ENCODE results near the gene BAZ1A. TPM values are rescaled to one million over a fixed set of nuclear protein-coding genes. Genes with fewer than 3 reads are reported as not detected.

The BAZ1A gene
- total and polyA plus RNA-seq, 2 of the 8 experiments (the other 6 are each of a cell fraction or from before 2014, with no cell fraction given): 8.0 to 23.1 TPM

GRCh38 chr14:34754687-34755086, 120.5 kb downstream of the BAZ1A start:
- H3K27me3 ChIP-seq (replicated peaks in 1 of 4; ENCODE audit: control insufficient read depth in 3 of 4, extremely low read depth in 1 of 4, insufficient read depth in 3 of 4, low read length in 3 of 4): no peaks in the 10 kb centered on the region
- no peak overlapping the region for H2BK20ac ChIP-seq (ENCODE audit: low read length)
- no peak overlapping the region for H4K91ac ChIP-seq (replicated peaks; ENCODE audit: insufficient read length, low read length)
- H4K8ac ChIP-seq (ENCODE audit: extremely low read depth, insufficient read depth, low read length): no peak overlapping the region
- H3K14ac ChIP-seq (ENCODE audit: insufficient read length): no peak overlapping the region
- POLR2A ChIA-PET (ENCODE audit: partially characterized antibody): no interaction called here
- no peak overlapping the region for H2BK15ac ChIP-seq (ENCODE audit: low read length)
- no peak overlapping the region for H2AK5ac ChIP-seq (ENCODE audit: low read depth, low read length)
- CTCF ChIA-PET (ENCODE audit: partially characterized antibody): no interaction called here
- H3K23me2 ChIP-seq (ENCODE audit: low read depth, low read length): no peaks in the 10 kb centered on the region
- H2AFZ ChIP-seq (ENCODE audit: low read length): no peak overlapping the region
- no peak overlapping the region for H2BK120ac ChIP-seq (replicated peaks; ENCODE audit: low read depth, low read length)
- no peak overlapping the region for H2BK5ac ChIP-seq (ENCODE audit: low read depth, low read length)
- H3K27ac ChIP-seq (ENCODE audit: low read depth, low read length): no peak overlapping the region
- H2BK12ac ChIP-seq (ENCODE audit: low read depth, low read length): no peak overlapping the region
- H3K18ac ChIP-seq (ENCODE audit: extremely low read depth, low read length): no peak overlapping the region
- H3K9ac ChIP-seq (replicated peaks in 1 of 4; ENCODE audit: extremely low read depth in 1 of 4, low read depth in 3 of 4, low read length in 3 of 4): no peak overlapping the region
- no peak for DNase-seq (ENCODE audit: low read depth in 1 of 2, low spot score in 2 of 2)
- no peaks in the 10 kb centered on the region for H3K79me1 ChIP-seq (ENCODE audit: low read depth, low read length)
- no peak overlapping the region for H3K56ac ChIP-seq (replicated peaks; ENCODE audit: insufficient read length, low read depth, low read length)
- no peak overlapping the region for H3K4me2 ChIP-seq (ENCODE audit: insufficient read depth in 1 of 2, low read depth in 2 of 2, low read length in 2 of 2)
- WGBS, 2 experiments (ENCODE audit: extremely low coverage in 1 of 2, insufficient coverage in 1 of 2, insufficient read length in 1 of 2, insufficient replicate concordance in 2 of 2, low coverage in 1 of 2, low lambda C conversion rate in 2 of 2, missing lambda C conversion rate in 1 of 2): 83% methylated on average over 1 of the region's 1 CpG; no CpG with 5 or more reads in 1 of the 2 experiments
- TF ChIP-seq TAF7 (optimal IDR thresholded peaks at IDR 0.05; ENCODE audit: borderline replicate concordance, low read depth, low read length) (no peak), ZNF274 (IDR thresholded peaks at IDR 0.05; ENCODE audit: borderline replicate concordance, extremely low read depth, low read length) (no peak), RBBP5 (IDR thresholded peaks at IDR 0.05; ENCODE audit: borderline replicate concordance, low read depth, low read length) (no peak), SAP30 (IDR thresholded peaks at IDR 0.05; ENCODE audit: insufficient read depth, insufficient replicate concordance, low read length) (no peak), EGR1 (IDR thresholded peaks at IDR 0.05; ENCODE audit: borderline replicate concordance, low read depth, low read length) (no peak), BRCA1 (IDR thresholded peaks at IDR 0.05; ENCODE audit: low read depth, low read length) (no peak)
- TF ChIP-seq, protein P1, sequence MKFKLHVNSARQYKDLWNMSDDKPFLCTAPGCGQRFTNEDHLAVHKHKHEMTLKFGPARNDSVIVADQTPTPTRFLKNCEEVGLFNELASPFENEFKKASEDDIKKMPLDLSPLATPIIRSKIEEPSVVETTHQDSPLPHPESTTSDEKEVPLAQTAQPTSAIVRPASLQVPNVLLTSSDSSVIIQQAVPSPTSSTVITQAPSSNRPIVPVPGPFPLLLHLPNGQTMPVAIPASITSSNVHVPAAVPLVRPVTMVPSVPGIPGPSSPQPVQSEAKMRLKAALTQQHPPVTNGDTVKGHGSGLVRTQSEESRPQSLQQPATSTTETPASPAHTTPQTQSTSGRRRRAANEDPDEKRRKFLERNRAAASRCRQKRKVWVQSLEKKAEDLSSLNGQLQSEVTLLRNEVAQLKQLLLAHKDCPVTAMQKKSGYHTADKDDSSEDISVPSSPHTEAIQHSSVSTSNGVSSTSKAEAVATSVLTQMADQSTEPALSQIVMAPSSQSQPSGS (IDR thresholded peaks at IDR 0.05; ENCODE audit: low read length): no peak
- no peak overlapping the region for H4K5ac ChIP-seq (ENCODE audit: insufficient read length, low read depth, low read length)
- H3K4me3 ChIP-seq (ENCODE audit: extremely low read depth in 1 of 4, insufficient read depth in 2 of 4, low read depth in 3 of 4, low read length in 4 of 4): no peak overlapping the region
- H3K79me2 ChIP-seq (ENCODE audit: control insufficient read depth in 1 of 2, insufficient read depth in 2 of 2, low read length in 2 of 2): no peaks in the 10 kb centered on the region
- no peak for FAIRE-seq
- H4K20me1 ChIP-seq (replicated peaks in 1 of 2; ENCODE audit: control insufficient read depth in 1 of 2, insufficient read depth in 2 of 2, low read length in 2 of 2): no peaks in the 10 kb centered on the region
- H3K4ac ChIP-seq (replicated peaks; ENCODE audit: insufficient read length, low read depth, low read length): no peak overlapping the region
- H3K23ac ChIP-seq (ENCODE audit: insufficient read length): no peak overlapping the region
- no peaks in the 10 kb centered on the region; a peak in 2 of 8 replicates for H3K36me3 ChIP-seq (ENCODE audit: control insufficient read depth in 2 of 4, insufficient read depth in 4 of 4, low read length in 3 of 4)
- no peaks in the 10 kb centered on the region for H3K4me1 ChIP-seq (replicated peaks in 1 of 4; ENCODE audit: control insufficient read depth in 3 of 4, insufficient read depth in 4 of 4, low read length in 3 of 4)
- no peaks in the 10 kb centered on the region for H3K9me3 ChIP-seq (ENCODE audit: insufficient read depth in 2 of 2, low read depth in 1 of 2, low read length in 1 of 2)
